Tibial nerve (tissue), 4 donors: ENCODE results near the gene CTBP2.

Experiments
- EP300 ChIP-seq, 2 donors: sonication (generic); formaldehyde crosslinking; IDR thresholded peaks; one replicate each; pipeline ENCODE4 v1.6.1; 2017; ENCODE audit warnings: antibody characterized with exemption in 2 of 2, mild to moderate bottlenecking in 1 of 2
- POLR2A ChIP-seq, 2 donors: fragments of 450-650 bp; IDR thresholded peaks; one replicate each; pipeline ENCODE4 v1.6.1; 2017; ENCODE audit warnings: antibody characterized with exemption in 2 of 2, mild to moderate bottlenecking in 2 of 2, moderate library complexity in 2 of 2
- TF ChIP-seq, protein P1 (sequence below), 5 experiments: fragments of 200-600 bp in 3 of 5; fragments of 450-650 bp in 2 of 5; sonication (generic) in 3 of 5; IDR thresholded peaks; one replicate each; pipeline ENCODE4 v1.5.1; 2016 to 2019; ENCODE audit warnings: antibody characterized with exemption in 5 of 5, mild to moderate bottlenecking in 3 of 5, moderate library complexity in 2 of 5

- no peak for TF ChIP-seq POLR2A (IDR thresholded peaks at IDR 0.05)
- no peak for TF ChIP-seq EP300 (IDR thresholded peaks at IDR 0.05)
- TF ChIP-seq, protein P1, sequence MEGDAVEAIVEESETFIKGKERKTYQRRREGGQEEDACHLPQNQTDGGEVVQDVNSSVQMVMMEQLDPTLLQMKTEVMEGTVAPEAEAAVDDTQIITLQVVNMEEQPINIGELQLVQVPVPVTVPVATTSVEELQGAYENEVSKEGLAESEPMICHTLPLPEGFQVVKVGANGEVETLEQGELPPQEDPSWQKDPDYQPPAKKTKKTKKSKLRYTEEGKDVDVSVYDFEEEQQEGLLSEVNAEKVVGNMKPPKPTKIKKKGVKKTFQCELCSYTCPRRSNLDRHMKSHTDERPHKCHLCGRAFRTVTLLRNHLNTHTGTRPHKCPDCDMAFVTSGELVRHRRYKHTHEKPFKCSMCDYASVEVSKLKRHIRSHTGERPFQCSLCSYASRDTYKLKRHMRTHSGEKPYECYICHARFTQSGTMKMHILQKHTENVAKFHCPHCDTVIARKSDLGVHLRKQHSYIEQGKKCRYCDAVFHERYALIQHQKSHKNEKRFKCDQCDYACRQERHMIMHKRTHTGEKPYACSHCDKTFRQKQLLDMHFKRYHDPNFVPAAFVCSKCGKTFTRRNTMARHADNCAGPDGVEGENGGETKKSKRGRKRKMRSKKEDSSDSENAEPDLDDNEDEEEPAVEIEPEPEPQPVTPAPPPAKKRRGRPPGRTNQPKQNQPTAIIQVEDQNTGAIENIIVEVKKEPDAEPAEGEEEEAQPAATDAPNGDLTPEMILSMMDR (IDR thresholded peaks at IDR 0.05): no peak
Observed at GRCh38 chr10:125032474-125033020, 127.8 kb downstream of the CTBP2 start.
